ENCODE results near the gene TCF7L2.

The TCF7L2 gene

GRCh38 chr10:113158183-113158582, 208.1 kb downstream of the TCF7L2 start:
- no peak for DNase-seq

- no peak for DNase-seq
Observed at GRCh38 chr10:113159563-113159962, 209.5 kb downstream of the TCF7L2 start.

DNA sequence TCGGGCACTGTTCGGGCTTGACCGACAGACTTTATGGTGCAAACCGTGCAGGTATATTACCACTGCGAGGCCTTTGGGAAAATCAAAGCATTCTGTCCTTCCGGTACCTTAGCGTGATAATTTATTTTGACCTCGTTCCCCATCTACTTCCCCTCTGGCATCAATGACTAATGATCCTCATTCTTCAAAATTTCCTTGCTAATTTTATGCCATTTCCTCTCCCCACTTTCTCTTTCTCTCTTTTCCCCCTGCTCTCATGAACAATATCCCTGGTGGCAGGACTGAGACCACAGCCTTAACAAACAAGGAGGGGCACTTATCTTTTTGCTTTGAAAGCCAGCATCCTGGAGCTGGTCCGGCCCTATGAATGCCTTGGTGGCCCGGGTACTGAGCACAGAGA, 210.6 kb downstream of the TCF7L2 start:
- no peak for DNase-seq

DNA sequence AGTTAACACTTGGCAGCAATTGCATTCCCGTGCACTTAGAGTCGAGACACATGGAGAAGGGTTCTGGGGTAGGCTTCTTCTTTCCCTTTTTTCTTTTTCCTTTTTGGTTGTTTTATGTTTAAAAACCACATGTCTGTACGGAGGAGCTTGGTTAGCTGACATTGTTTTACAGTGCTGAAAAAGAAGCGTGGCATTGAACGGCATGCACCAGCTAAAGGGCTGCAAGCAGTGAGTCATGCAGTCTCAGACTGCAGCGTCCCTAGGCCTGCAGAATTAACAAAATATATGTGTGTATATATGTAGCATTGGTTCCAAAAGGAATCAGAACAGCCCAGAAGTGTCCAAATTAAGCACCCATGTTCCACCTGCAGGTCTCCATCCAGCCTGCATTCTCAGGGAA, 211.0 kb downstream of the TCF7L2 start:
- no peak for DNase-seq

GRCh38 chr10:113162960-113163359, 212.9 kb downstream of the TCF7L2 start:
- no peak for DNase-seq

DNA sequence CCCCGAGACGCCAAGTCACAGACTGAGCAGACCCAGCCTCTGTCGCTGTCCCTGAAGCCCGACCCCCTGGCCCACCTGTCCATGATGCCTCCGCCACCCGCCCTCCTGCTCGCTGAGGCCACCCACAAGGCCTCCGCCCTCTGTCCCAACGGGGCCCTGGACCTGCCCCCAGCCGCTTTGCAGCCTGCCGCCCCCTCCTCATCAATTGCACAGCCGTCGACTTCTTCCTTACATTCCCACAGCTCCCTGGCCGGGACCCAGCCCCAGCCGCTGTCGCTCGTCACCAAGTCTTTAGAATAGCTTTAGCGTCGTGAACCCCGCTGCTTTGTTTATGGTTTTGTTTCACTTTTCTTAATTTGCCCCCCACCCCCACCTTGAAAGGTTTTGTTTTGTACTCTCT, 215.6 kb downstream of the TCF7L2 start:
- no peak for DNase-seq

DNA sequence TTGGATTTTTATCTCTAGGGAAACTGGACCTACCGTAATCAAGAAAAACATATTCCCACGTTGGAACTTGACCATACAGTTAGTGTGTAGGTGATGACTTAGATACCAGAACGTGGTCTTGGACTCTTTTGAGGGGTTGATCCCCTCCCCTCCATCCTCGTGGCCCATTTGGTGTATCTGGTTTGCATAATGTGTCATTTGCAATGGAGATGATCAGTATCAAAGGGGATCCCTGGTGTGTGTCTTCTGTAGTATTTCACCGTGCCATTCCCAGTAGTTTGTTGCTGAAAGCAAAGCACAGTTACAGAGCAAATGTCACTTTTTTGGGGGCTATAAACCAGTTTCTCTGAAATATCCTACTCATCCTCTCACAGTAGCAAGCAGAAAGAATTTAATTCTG, 217.7 kb downstream of the TCF7L2 start:
- no peak for DNase-seq

DNA sequence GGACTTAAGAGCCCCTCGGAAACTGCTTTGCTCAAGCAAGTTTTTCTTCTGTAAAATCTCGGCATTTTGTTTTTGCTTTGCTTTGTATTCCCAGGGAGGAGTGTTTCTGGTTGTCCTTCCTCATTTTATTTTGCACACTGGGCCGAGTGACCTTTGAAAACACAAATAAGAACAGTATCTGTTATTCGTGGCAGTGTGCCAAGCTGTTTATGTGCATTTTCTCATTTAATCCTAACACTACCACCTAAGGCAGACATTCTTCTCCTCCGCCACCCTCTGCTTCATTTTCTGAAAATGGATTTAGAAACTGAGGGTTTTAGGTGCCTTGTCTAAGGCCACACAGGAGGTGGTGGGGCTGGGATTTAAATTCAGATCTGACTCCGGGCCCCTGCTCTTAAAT, 218.5 kb downstream of the TCF7L2 start:
- DNase-seq: no peak

GRCh38 chr10:113169111-113169510, 219.1 kb downstream of the TCF7L2 start:
- DNase-seq: no peak

GRCh38 chr10:113169853-113170460, 219.9 kb downstream of the TCF7L2 start:
- DNase-seq: no peak

DNA sequence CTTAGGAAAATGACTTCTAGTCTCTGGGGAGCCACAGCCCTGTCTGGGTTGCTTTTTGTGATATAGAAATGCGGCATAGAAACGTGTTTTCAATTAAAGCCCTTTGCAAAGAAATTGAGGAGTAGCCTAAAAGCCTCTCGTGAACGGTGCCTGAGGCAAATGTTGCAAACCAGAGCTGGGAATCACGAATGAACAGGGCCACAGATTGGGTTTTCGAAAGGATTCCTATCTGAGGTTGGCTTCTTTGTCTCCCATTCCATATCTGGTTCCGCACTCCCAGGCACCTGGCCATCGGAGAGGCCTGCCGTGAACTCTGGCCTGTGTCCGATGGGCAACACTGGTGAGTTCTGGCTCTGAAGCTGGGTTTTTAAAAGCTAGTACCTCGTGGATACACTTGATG, 221.6 kb downstream of the TCF7L2 start:
- no peak for DNase-seq

- no peak for DNase-seq
Observed at GRCh38 chr10:113175176-113175575, 225.1 kb downstream of the TCF7L2 start.

GRCh38 chr10:113175756-113176651, 226.0 kb downstream of the TCF7L2 start:
- no peak for DNase-seq

GRCh38 chr10:113176652-113177155, 226.7 kb downstream of the TCF7L2 start:
- no peak for DNase-seq

DNA sequence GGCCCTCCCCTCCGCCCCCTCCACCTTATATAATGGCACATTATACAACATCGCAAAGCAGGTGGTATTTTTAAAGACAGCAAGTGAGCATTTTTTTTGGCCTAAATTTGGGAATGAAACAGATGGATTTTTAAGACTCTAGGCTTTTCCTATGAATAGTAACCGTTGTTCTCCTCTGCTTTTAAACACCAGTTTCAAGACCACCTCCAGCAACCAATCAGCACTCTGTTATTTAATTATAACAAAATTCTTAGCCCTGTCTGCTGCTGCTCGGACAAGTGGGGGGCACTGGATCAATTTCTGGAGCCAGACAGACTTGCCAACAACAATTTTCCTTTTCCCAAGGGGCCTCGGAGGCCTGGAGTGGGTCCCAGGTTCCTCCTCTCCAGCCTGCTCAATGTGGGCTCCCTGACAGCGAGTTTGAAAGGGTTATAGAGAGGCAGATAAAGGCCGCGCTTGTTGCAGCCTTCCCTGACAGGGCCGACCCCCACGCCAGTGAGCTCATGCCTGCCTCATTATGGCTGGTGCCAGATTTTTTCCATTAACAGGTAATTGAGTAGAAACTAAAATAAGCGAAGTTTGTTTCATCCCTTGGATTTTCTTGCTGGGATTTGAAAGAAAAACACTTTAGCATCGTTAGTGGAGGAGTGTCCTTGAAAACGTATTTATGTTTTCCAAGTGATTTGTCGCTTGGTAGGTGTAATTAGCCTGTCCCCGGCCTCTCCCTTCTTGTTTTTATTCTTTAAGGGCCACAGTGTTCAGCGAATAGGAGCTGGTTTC, 227.3 kb downstream of the TCF7L2 start:
- no peak for DNase-seq

DNA sequence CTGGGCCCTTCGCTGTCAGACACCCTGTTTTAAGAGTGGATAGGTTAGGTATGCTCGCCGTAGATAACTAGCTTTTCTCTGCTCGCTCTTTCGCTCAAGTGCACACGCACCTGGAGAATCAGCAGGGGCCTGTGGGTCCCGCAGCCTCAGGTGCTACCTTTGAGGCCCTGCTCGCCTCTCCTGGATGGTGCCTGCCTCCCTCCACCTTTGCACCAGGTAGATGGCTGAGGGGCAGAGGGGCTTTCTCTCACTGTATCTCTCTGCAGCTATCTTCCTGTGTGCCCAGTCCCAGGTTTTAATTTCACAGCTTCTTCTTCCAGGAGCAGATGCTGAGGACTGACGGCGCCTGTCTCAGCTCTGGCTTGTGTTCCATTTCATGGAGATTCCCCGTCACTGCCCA, 227.9 kb downstream of the TCF7L2 start:
- no peak for DNase-seq

DNA sequence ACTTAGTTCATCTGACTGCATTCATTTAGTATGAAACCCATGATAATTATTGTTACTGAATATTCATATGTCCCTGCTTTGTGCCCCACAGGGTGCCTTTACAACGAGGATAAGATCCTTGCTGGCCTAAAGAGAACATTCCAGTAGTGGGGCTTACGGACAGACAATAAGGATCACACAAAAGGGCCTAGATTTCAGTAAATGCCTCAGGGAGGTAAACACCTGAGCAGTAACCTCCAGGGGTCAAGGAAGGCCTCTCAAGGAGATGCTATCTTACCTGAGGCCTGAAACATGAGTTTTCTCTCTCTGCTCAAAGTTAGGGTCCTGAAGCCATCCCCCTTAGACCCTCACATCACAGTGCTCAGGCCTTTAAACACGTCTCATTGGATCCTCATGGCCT, 228.7 kb downstream of the TCF7L2 start:
- DNase-seq: no peak

DNA sequence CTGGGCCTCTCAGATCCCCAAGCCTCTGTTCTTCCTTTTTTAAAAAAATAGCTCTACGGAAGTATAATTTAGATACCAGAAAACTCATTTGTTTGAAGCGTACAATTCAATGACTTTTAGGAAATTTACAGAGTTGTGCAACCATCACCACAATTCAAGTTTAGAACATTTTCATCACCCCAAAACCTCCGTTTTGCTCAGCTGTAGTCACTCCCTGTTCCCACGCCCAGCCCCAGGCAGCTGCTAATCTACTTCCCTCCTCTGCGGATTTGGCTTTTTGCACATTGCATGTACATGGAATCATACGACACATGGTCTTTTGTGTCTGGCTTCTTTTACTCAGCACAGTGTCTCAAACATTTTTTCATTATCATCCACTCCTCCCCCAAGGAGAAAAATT, 229.2 kb downstream of the TCF7L2 start:
- no peak for DNase-seq

- DNase-seq: no peak
Observed at GRCh38 chr10:113179966-113180365, 229.9 kb downstream of the TCF7L2 start.

- DNase-seq: no peak
Observed at GRCh38 chr10:113180401-113181154, 230.5 kb downstream of the TCF7L2 start.

DNA sequence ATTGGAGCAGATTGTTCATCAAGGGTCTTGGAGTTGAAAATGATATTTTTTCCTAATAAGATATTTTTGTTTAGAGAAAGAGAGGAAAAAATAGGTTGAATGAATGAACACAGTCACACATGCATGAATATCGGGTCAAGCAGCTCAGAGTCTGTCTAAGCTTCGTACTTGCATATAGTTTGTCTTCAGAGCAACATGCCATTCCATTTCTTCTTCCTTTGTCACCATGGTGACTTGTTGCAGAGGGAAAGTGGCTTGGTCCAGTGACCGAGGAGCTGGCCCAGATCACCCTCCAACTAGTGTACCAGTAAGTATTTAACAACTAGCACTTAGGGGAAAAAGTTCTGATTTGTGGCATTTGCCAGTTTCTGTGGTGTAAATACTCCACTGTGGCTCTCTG, 232.1 kb downstream of the TCF7L2 start:
- DNase-seq: no peak

- no peak for DNase-seq
Observed at GRCh38 chr10:113183573-113183972, 233.5 kb downstream of the TCF7L2 start.
